RWPE1 (cell line): ENCODE data around the gene URAD.
"Not testable (repeated sequence)": the region's sequence is repeated elsewhere in the genome, so short reads cannot be mapped to it uniquely, and the experiment has no call there.

Source experiments
- CTCF ChIA-PET: fragments of 350-600 bp; sonication (Branson Sonifier 250); formaldehyde crosslinking; extraction: SDS; loops from one replicate; lab custom pipeline; 2021; lab: Yijun Ruan, JAX
- POLR2A ChIA-PET: fragments of 400-600 bp; formaldehyde crosslinking; extraction: SDS; loops from one replicate; lab custom pipeline; 2020; ENCODE audit warnings: antibody characterized with exemption; ENCODE audit not compliant: low non-redundant PET; lab: Yijun Ruan, JAX
- DNase-seq: peaks from one replicate; pipeline ENCODE4 v3.0.0; 2012; ENCODE audit warnings: low spot score
- H3K27ac ChIP-seq: fragments of 450-650 bp; 2 replicates; pipeline ENCODE4 v1.5.1; 2017
- CTCF ChIP-seq: fragments of 450-650 bp; conservative IDR thresholded peaks from 2 replicates; pipeline ENCODE4 v1.5.1; 2017; ENCODE audit warnings: low read depth, mild to moderate bottlenecking

Gene URAD

GRCh38 chr13:28013482-28013881, 25.0 kb upstream of the URAD start:
- ChIA-PET POLR2A (no interaction called here), CTCF (interaction anchor here (1.0 kb wide), 1 partner anchor 32 kb away, joined by 4 read pairs; no protein-coding TSS in a partner anchor)
- no peak for DNase-seq
- no peak for TF ChIP-seq CTCF
- no peak overlapping the region for H3K27ac ChIP-seq

DNA sequence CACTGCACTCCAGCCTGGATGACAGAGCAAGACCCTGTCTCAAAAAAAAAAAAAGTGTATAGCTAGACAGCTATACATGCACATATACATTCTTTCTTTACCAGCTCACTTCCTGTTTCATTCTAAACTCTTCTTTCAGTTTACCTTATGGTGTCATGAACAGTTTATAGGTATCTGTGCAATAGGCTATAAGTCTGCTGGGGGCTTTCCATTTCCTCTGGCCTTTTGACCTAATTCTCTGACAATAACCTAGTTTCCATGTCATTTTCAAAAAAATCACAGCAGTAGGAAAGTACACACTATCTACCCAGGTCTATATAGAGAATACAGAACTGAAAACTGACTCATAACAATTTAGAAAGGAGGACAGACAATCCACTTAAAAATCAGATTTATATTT, 24.4 kb upstream of the URAD start:
- CTCF ChIA-PET = no interaction called here
- POLR2A ChIA-PET = no interaction called here

GRCh38 chr13:28012383-28012782, 23.9 kb upstream of the URAD start:
- CTCF ChIA-PET = interaction anchor here (0.6 kb wide), 1 partner anchor 21 kb away, joined by 3 read pairs; no protein-coding TSS in a partner anchor
- POLR2A ChIA-PET = no interaction called here
- TF ChIP-seq CTCF = no peak
- no peak for DNase-seq
- H3K27ac ChIP-seq = no peak overlapping the region

More for the DNA sequence above, 24.4 kb upstream of the URAD start:
- DNase-seq = no peak
- no peak for TF ChIP-seq CTCF
- H3K27ac ChIP-seq = no peak overlapping the region

GRCh38 chr13:28010046-28010445, 21.6 kb upstream of the URAD start:
- TF ChIP-seq CTCF = no peak
- ChIA-PET POLR2A (no interaction called here), CTCF (no interaction called here)
- no peak overlapping the region for H3K27ac ChIP-seq
- DNase-seq = no peak

- POLR2A ChIA-PET, CTCF ChIA-PET, H3K27ac ChIP-seq, DNase-seq: not testable (repeated sequence)
Measured at GRCh38 chr13:28005016-28005415, 16.5 kb upstream of the URAD start.

GRCh38 chr13:28002886-28003698, 14.6 kb upstream of the URAD start:
- DNase-seq = no peak
- no peak overlapping the region for H3K27ac ChIP-seq
- TF ChIP-seq CTCF = no peak
- ChIA-PET POLR2A (no interaction called here), CTCF (interaction anchor here (0.5 kb wide), 1 partner anchor 626 kb away, joined by 3 read pairs; no protein-coding TSS in a partner anchor)
